ENCODE measurements around the gene C11orf91. TPM values are rescaled to one million over a fixed set of nuclear protein-coding genes. Genes with fewer than 3 reads are reported as not detected.
"Not testable (repeated sequence)": the region's sequence is repeated elsewhere in the genome, so short reads cannot be mapped to it uniquely, and the experiment has no call there.

Gene C11orf91
- total RNA-seq, 1 donor from 2014 or later: not detected

DNA sequence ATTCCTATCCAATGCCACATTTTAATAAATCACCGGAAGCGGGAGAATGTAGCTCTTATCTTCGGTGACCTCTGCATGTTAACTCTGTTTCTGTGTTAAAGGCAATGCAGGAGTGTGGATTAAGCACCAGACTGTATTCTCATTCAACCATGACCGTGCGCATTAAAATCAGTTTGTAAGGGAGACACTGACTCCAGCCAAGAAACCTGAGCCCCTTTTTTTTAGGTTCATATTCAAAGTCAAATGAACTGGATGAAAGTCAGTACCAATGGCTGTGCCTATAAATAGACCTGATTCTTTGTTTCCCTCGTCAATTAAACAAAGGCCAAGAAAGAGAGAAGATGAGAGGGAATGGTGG lies 32.2 kb downstream of the C11orf91 start:
- DNase-seq: no peak

GRCh38 chr11:33667819-33668467 lies 32.7 kb downstream of the C11orf91 start:
- no peak for DNase-seq

GRCh38 chr11:33665350-33666106 lies 35.1 kb downstream of the C11orf91 start:
- DNase-seq: no peak

GRCh38 chr11:33664827-33665226 lies 35.8 kb downstream of the C11orf91 start:
- DNase-seq: no peak

DNA sequence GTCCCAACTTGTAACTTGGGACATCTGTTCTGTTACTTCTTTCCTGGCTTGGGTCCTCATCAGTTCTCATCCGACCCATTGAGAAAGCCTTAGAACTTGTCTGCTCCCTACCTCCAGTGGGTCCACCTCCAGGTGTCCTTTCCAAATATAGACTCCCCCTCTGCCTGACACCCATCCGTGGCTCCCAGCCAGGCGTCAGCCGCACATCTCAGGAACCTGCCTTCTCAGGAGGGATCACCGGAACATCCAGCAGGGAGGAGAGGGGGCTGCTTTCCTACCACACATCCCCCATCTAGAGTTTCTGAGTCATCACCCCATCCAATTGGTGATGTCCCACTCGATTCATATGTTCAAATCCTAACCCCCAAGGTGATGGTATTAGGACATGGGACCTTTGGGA lies 36.5 kb downstream of the C11orf91 start:
- no peak for DNase-seq

GRCh38 chr11:33663121-33663520 lies 37.5 kb downstream of the C11orf91 start:
- no peak for DNase-seq

GRCh38 chr11:33661526-33661925 lies 39.1 kb downstream of the C11orf91 start:
- DNase-seq: not testable (repeated sequence)

- DNase-seq: no peak
Observed at GRCh38 chr11:33660962-33661361, 39.7 kb downstream of the C11orf91 start.

DNA sequence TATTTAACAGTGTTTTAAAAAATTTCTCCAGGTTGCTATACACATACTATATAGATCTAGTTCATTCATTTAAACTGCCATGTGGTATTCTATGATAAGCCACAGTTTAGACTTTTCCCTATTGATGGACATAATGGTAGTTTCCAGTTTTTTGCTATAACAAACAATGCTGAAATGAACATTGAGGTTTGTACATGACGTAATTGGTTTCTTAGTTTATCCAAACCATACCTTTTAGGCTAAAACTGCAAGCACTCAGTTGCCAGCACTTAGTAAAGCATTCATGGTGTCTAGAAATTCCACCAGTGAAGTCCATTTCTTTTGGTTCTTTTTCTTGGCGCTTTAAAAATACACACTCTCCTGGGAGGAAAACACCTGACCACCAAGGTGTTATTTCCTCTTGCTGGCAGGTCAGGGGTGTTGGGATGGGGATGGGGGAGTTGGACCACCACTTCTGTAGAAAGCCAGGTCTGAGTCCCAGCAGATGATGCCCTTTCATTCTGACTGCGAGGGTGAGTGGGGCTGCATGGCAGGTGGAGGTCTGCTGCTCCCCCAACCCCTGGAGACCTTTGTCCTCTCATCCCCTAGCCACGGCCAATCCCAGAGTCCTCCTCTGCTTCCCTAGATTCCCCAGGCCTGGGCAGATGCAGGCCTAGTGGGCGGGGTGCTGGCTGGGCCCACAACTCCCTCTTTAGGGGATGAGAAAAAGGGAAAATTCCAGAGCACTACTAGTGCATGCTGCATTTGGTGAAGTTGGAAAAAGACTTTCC lies 41.1 kb downstream of the C11orf91 start:
- DNase-seq: no peak

GRCh38 chr11:33658195-33658900 lies 42.3 kb downstream of the C11orf91 start:
- no peak for DNase-seq

- DNase-seq: no peak
Observed at GRCh38 chr11:33657757-33658156, 42.9 kb downstream of the C11orf91 start.

- no peak for DNase-seq
Observed at GRCh38 chr11:33656768-33657167, 43.9 kb downstream of the C11orf91 start.

DNA sequence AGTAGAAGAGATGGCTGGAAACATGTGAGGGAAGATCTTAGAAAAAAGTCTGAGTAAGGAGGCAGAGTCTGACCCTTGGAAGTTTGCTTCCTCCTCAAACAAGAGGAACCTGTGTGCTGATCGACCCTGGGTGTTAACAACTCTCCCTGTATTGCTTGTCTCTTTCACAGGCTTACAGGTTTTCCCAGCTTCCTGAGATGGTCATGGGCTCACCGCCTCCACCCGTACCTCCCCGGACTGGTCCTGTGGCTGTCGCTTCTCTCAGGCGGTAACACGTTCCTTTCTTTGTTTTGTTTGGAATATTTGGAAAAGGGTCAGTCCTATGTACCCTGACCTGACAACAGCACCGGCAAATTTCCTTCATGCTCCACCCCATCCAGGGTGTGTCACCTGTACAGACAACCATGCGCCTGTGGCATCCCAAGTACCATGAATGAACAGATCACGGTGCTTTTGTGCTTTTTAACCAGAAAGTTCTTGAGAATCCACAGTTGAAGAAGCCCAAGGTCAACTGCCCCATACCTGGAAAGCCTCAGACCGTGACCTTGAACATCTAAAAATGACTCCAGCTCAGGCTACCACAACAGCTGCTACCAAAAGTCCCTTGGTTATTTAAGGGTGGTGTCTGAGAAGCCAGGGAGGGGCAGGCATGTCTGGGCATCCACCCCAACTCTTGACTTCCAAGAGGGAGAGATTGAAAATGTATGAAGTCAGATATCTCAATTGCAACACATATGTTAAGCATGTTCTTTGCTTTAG lies 44.6 kb downstream of the C11orf91 start:
- DNase-seq: no peak

- no peak for DNase-seq
Observed at GRCh38 chr11:33654594-33654993, 46.0 kb downstream of the C11orf91 start.

GRCh38 chr11:33652930-33653329 lies 47.7 kb downstream of the C11orf91 start:
- no peak for DNase-seq

DNA sequence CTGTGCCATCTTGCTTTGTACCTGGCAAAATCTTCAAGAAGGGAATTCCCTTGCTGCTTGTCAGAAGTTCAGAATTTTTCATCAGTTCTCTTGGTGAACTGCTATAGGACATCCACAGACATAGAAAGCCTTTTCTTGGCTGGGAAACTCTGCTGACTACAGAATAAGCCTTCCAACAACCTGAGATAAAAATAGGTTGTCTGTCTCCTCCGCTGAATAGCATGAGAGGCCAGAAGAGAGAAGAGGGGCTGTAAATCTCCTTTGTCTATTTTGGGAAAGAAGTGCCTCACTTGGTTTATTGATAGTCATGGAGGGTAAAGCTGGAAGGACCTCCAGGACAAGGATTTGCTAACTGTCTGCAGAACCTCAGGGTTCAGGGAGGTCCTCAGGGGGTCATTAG lies 48.2 kb downstream of the C11orf91 start:
- no peak for DNase-seq

- no peak for DNase-seq
Observed at GRCh38 chr11:33651990-33652389, 48.6 kb downstream of the C11orf91 start.

- no peak for DNase-seq
Observed at GRCh38 chr11:33651555-33651954, 49.1 kb downstream of the C11orf91 start.

GRCh38 chr11:33649944-33650343 lies 50.7 kb downstream of the C11orf91 start:
- no peak for DNase-seq

All from occipital lobe (tissue), 2 donors.